GM18867 (cell line): ENCODE data around the gene SMIM10L2A.
"Not testable (repeated sequence)": the region's sequence is repeated elsewhere in the genome, so short reads cannot be mapped to it uniquely, and the experiment has no call there.

ENCODE experiments used
- ATAC-seq: cut with Tn5 transposase; IDR thresholded peaks from one replicate; pipeline ENCODE4 v1.9.1; 2021; ENCODE audit warnings: mild to moderate bottlenecking, moderate library complexity; ENCODE audit not compliant: unreplicated experiment

The SMIM10L2A gene

GRCh38 chrX:135449637-135450550, 28.1 kb downstream of the SMIM10L2A start:
- no peak for ATAC-seq

GRCh38 chrX:135453381-135453780, 31.6 kb downstream of the SMIM10L2A start:
- ATAC-seq = no peak

GRCh38 chrX:135454816-135455215, 33.1 kb downstream of the SMIM10L2A start:
- ATAC-seq = no peak

- not testable (repeated sequence) for ATAC-seq
Observed at GRCh38 chrX:135461756-135462155, 40.0 kb downstream of the SMIM10L2A start.

GRCh38 chrX:135463937-135464336, 42.2 kb downstream of the SMIM10L2A start:
- peak; percentile 85 for ATAC-seq

GRCh38 chrX:135476378-135476777, 54.6 kb downstream of the SMIM10L2A start:
- ATAC-seq = no peak

- ATAC-seq = no peak
Observed at GRCh38 chrX:135477576-135477975, 55.8 kb downstream of the SMIM10L2A start.
